Measurements from ENCODE around the gene MAGI1.
A peak's percentile ranks its signal among the peaks of the same experiment; 100 is the strongest.
"Not testable (repeated sequence)": the region's sequence is repeated elsewhere in the genome, so short reads cannot be mapped to it uniquely, and the experiment has no call there.

The MAGI1 gene

DNA sequence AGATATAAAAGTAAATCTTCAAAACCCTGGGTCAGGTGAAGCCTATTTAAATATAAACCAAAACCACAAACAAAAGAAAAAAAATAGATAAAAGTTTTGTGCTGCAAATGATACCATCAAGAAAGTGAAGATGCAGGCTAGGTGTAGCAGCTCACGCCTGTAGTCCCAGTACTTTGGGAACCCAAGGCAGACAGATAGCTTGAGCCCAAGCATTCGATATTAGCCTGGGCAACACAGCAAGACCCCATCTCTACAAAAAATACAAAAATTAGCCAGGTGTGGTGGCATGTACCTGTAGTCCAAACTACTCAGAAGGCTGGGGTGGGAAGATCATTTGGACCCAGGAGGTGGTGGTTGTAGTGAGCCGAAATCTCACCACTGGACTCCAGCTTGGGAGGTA is 164.8 kb downstream of the MAGI1 start:
- DNase-seq (ENCODE audit: low spot score), result no peak

DNA sequence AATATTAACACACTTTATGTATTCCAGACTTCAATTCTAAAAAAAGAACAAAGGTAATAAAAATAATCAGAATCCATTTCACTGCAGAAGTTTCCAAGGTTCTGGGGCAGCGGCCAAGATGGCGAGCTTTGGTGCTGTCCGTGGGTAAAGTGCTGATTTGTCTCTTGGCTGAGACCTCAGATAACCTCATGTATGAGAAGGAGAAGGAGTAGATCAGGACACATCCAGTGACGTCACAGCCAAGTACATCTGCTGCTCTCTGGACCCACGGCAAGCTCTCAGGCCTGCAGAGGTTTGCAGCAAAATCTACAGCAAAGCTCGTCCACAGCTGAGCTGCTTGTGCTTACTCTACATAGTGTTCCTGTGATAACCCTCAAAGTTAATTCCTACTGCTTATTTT is 165.7 kb downstream of the MAGI1 start:
- DNase-seq (ENCODE audit: low spot score), result no peak

DNA sequence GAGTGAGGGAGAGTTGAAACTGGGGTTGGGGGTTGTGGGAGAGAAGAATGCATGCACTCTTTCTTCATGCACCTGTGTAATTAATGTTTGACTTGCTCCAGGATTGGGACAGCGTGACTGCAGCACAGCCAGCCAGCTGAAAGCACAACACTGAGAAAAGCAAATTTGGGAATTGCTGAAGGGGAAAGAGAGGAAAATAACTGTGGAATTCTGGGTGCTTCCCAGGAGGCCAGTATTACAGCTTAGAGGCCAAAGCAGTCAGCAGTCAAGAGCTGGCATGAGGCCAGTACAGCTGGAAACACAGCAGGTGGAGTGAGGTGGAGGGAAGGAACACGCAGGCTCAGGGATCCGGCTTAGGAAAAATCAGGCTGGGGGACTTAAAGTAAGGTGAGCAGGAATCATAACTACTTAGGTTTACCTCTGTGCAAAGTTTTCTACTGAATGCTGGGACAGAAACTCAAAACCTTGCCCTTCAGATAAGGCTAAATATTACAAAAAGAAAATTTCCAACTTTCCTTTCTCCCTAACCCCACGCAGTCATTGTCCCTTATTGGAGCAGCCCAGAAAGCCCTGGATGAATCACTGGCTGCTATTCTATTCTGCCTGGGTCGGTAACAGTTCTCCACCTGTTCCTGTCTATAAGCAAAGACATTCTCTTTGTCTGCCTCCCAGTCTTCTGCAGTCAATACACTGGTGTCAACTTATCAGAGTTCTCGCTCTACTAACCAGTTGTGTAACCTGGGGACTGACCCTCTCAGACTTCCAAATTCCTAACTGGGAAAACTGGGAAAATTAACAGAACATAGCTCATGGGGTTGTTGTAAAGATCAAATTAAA is 167.2 kb downstream of the MAGI1 start:
- DNase-seq (ENCODE audit: low spot score), result no peak

DNA sequence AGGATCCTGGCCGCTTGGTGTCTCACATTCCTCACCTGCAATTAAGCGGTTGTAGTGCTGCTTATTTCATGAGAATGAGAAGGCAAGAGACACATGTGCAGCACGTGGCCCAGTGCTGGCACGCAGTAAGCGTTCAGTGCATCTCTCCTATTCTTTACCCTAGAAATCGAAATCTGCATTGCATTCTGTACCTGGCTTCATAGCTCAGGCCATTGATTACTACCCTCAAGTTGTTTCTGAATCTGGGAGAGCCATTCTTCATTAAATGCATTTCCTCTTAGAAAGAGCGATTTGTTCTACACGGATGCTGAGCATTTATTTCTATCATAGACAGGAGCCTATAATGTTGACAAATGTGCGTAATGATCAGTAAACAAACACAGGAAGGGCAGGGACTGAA is 168.9 kb downstream of the MAGI1 start:
- DNase-seq (ENCODE audit: low spot score), result no peak

DNA sequence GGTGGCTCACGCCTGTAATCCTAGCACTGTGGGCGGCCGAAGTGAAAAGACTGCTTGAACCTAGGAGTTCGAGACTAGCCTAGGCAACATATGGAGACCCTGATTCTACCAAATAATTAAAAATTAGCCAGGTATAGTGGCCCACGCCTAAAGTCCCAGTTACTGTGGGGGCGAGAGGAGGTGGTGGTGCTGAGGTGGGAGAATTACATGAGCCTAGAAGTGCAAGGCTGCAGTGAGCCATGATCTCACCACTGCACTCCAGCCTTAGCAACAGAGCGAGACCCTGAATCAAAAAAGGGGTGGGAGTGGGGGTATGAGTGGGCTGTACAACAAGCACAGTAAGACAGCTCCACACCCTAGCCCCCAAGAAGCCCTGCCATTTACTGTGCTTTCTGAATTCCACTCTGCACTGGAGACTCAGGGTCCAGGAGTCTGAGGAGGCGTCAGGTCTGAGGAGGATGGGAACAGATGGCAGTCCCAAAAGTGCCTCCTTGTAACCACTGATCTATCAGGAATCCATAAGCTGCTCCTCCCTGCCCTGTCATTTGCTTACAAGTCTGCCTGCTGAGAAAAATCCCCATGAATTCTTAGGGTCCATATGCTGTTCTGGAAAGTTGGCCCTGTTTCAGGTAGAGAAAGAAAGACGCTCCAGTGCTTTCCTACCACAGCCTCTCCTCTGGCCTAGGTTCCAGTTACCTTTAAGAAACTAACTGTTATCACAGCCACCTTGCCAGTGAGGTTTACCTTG is 171.1 kb downstream of the MAGI1 start:
- no peak for DNase-seq (ENCODE audit: low spot score)

DNA sequence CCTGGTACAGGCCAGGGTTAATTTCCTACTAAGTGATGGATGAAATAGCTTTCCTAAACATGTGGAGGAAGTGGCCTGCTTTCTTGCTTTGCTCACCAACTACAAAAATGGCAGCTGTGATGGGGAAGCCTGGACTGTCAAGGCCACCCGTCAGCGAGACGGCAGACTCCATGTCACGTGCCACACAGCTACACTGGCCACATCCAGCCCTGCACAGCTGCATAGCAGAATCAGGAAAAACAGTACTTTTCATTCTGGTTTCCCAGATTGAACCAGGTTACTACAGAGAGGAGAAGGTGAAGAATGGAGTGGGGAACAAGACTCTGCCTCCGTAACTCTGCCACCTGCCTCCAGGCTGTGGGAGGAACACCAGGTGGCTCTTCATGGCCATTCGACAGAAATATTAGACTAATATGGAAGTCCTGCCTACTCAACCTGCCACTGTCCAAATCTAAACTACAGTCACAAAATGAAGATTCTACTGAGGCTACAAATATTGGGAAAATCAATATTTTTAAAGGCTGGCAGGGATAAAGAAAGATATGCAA is 174.3 kb downstream of the MAGI1 start:
- DNase-seq (ENCODE audit: low spot score), result no peak

DNA sequence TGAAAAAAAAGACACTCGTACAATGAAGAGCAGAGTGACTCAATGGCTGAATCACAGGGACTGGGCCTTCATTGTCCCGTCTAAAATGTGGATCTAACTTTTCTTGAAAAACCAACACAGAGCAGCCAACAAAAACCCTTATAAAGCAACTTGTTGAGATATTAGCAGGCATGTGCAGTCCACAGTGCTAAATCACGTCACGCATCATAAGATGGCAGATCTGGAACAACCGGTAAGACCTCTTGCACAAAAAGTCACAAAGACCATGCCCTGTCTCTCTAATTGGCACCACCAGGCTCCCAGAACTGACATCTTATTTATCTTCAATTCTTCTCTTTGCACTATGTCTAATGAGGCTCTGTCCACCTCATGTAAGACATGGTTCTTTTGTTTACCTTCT is 177.0 kb downstream of the MAGI1 start:
- DNase-seq (ENCODE audit: low spot score), result no peak

DNA sequence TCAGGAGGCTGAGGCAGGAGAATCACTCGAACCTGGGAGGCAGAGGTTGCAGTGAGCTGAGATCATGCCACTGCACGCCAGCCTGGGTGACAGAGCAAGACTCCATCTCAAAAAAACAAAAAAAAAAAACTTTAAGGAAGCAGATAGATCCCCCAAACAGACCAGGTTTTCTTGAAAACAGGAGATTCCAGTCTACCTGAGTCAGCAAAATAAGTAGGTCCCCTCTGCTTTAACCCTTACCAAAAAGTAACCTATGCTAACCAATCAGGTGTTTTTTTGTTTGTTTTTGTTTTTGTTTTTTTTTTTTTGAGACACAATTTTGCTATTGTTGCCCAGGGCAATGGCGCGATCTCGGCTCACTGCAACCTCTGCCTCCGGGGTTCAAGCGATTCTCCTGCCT is 179.1 kb downstream of the MAGI1 start:
- DNase-seq (ENCODE audit: low spot score), result not testable (repeated sequence)

DNA sequence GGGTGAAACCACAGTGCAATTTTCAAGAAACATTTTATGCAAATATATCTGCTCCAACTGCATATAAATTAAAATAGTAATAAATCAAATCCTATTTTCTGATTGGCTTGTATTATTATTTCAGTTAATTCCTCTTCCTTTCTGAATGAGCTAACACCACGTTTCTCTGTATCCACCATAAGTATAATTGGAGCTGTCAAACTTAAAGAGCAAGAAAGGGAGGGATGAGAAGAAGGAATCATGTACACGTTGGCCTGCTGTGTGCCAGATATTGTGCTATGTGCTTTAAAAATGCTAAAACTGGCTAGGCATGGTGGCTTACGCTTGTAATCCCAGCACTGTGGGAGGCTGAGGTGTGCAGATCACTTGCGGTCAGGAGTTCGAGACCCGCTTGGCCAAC is 180.0 kb downstream of the MAGI1 start:
- no peak for DNase-seq (ENCODE audit: low spot score)

DNA sequence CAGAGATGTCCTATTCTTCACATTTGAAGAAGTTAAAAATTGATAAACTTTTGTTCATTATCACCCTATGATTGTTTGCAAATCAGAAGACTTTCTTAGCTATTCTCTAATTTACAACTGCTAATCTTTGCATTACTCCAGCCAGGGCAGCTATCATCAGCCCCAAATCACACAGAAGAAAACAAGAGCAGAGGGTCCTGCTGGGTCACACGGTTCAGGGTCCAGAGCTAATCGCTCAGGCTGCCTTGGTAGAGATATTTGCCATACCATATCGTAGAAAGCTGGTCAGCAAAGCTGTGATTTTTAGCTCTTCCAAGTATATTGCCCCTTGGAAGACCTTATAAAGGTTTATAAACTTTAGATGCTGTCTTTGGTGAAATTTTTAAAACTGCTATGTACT is 181.4 kb downstream of the MAGI1 start:
- no peak for DNase-seq (ENCODE audit: low spot score)

DNA sequence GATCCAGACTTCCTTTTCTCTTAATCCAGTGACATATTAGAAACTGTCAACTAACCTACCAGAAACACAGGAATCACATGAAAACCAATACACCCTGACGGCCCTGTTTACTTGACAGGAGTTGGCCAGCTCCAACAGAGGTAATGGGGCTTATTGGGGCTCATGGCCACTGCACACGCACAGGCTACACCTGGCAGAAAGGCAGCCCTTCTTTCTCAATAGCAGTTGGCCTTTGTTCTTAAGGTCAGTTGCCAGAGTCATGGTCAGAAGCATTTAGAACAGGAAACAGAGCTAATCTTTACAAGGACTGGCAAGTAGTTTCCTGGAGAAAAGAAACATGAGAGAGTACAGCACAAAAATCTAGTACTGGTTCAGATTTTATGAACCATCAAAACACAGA is 181.8 kb downstream of the MAGI1 start:
- no peak for DNase-seq (ENCODE audit: low spot score)

DNA sequence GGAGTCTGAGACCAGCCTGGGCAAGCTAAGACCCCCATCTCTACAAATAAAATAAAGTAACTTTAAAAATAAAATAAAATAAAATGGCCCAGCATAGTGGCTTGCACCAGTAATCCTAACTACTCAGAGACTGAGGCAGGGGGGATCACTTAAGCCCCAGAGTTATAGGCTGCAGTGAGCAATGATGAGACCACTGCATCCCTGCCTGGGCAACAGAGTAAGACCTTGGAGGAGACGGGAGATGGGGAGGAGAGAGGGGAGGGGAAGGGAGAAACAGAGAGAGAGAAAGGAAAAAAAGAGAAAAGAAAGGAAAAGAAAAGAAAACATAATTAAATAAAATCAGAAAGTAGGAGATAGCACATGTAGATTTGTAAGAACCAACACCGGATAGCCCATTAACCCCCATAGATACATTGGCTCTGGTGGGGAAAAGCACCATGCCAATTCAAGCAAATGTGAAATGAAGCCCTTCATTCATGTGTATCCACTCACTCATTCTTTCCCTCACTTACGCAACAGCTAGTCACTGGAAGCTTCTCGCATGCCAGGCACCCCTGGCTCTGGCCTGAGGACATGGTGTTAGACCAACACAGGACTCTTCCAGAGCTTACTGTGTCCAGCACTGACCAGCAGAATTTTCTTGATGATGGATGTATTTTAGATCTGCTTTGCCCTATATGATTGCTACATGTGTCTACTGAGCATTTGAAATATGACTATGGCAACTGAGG is 183.2 kb downstream of the MAGI1 start:
- DNase-seq (ENCODE audit: low spot score), result no peak

DNA sequence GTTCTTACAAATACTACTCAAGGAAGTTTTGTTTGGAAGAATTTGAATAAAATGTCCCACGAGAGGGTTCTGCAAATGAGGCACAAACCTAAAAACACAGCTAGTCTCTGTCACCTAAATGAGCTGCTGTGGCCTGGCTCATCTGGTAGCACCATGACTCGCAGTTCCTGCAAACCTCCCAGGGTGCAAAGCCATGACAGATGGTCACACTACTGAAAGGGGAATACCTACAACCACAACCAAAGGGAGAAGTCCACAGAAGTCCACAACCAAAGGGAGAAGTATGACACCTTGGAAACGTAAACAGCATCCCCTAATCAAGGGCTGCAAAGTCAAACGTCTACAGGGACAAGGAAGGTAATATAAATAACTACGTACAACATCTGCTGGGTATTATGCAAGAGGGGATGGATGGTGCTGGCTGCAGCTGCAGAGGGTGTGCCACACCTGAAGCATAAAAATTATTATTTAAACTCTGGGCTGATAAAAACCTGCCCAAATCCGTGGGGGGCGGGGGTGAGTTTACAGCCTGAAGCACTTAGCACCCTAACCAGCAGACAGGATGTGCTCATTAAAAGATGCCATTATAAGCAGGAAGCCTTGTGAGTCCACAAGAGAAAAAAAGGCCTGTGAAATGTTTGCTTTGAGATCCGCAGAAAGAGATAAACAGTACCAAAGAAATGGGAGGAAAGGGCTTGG is 184.0 kb downstream of the MAGI1 start:
- peak; percentile 1 for DNase-seq (ENCODE audit: low spot score)

DNA sequence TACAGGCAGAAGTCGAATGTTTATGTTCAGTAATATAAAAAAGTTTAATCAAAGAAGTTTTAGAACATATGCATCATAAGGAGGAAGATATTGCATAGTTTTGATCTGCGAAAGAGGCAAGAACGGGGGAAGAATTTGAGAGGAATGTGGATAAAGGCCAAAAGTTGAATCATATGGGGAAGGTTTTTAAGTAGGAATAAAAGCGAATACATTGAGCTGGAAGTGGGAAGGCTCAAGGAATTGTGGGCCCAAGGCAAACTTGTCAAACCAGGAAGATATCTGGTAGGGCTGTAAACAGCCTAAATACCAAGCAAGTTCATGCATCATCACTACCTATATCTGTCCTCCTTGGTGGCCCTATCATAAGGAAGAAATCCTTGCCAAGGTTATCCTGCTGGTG is 186.9 kb downstream of the MAGI1 start:
- no peak for DNase-seq (ENCODE audit: low spot score)

DNA sequence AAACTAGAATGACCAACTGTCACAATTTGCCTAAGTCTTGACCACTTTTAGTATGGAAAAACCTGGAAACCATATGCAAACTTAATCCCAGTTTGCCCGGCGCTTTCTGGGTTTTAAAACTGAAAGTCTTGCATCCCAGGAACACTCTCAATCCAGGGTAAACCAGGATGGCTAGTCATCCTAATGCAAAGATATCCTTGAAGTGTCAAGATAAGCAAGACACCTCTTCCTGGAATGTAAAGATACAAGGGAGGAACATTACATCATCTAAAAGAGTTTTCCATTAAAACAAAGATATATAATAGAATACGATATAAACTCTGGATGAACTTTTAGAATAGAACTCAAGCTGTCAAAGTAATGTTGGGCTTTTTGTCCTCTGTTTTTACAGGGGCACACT is 188.5 kb downstream of the MAGI1 start:
- no peak for DNase-seq (ENCODE audit: low spot score)

DNA sequence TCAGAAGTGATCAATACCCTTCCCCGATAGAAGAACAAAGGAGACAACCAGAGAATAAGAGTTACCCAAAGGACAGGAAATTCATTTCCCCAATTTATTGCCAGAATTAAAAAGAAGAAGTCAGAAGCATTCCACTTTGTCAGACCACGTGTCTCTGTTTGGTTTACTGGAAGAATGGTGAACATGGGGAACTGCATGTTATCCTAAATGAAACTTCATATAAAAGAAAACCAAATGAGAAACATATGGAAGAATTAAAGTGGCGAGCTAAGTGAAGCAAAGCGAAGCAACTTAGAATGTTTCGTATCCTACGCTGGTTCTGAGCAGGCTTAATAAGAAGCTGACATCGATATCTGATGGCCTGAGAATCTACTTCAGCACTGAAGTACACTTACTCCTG is 190.7 kb downstream of the MAGI1 start:
- DNase-seq (ENCODE audit: low spot score), result no peak

DNA sequence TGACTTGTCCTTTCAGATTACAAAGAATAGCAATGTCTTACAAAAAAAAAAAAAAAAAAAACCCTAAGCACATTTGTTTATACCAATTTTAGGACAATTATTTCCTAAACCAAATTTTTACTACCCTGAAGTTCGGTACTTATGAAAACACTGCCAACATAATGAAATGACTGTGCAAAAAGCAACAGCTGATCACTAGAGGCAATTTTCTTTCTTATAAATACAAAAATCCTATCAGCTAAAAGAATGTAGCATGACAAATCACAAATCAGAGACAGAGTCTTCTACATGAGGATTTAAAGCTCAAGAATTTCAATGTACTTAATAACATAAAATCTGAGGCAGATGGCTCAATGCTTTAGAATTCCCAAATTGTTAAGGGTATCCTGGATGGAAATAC is 191.8 kb downstream of the MAGI1 start:
- no peak for DNase-seq (ENCODE audit: low spot score)

DNA sequence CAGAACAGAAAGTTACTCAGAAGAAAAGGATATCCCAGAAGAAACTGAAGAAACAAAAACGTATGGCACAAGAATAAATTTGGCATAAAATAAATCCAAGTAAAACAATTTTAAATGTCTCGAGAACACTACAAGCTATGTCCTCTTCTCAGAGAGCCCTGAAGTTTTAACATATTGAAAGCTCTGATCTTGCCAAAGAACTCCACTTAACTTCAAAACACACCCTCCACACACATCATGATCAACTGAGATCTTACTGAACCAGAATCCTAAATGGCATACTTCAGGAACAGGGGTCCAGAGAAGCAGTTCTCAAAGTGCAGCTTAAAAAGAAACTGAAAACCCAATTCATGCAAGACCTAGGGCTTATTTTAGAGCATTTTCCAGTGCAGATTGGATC is 194.3 kb downstream of the MAGI1 start:
- no peak for DNase-seq (ENCODE audit: low spot score)

DNA sequence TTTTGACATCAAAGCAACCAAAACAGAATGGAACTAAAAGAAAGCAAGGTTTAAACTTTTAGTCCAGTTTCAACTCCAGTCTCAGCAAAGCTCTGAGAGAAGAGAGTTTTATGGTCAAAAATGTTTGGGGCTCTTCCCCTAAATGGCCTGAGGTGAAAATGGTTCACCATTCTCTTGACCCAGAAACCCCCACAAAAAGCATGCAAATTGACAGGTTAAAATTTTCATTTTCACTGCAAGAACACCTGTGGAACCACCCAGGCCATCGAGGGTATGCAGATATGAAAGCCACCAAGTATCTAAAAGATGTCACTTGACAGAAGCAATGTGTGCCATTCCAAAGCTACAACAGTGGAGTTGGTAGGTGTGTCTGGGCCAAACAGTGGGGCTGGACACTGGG is 195.0 kb downstream of the MAGI1 start:
- DNase-seq (ENCODE audit: low spot score), result no peak

DNA sequence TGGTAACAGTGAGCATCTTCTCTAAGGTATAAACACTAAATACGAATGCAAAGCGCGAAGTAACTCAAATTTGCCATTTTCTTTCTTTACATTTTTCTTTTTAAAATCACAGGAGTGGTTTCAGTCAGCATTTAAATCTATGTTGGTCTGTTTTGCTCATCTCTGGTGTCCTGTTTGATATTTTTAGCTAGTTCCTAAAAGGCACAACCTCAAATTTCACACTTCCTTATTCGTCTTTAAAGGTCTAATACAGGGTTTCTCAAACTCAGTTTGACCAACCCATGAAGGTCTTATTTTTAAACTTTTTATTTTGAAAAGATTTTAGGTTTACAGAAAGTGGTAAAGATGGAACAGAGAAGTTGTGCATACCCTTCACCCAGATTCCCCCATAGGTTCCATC is 201.1 kb downstream of the MAGI1 start:
- DNase-seq (ENCODE audit: low spot score), result no peak

DNA sequence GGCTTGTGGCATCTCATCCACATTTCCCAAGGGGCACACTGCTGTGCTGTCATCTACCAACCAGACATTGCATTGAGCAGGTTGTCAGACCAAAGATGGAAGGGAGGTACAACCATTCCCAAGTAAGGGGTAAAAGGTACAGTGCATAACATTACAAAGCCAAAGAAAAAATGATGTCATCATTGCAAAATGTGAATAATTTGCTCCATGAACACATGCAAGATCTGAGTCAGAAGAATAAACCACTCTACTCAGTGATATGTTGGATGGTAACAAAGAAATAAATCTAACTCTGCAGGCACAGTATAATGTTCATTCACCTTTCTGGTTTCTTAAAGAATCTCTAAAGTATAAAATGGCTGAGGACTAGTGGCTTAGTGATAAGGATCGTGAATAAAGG is 202.7 kb downstream of the MAGI1 start:
- no peak for DNase-seq (ENCODE audit: low spot score)

All from LoVo (cell line).